PC-3 (cell line): Measurements from ENCODE around the gene SDSL. TPM values are rescaled to one million over a fixed set of nuclear protein-coding genes. Genes with fewer than 3 reads are reported as not detected.

Source experiments
- ATAC-seq: fragments of 200-7000 bp; cut with Tn5 transposase; 2 replicates; pipeline ENCODE4 v1.9.1; 2020; ENCODE audit warnings: mild to moderate bottlenecking, moderate library complexity
- BruUV-seq: library from RNA; stranded (reverse); fragments of 400-500 nt; replicated peaks from 2 replicates; lab custom pipeline; 2021; lab: Mats Ljungman, UMichigan
- CTCF ChIA-PET: fragments of 300-600 bp; sonication (Branson Sonifier 250); formaldehyde crosslinking; loops from one replicate; lab custom pipeline; 2022; ENCODE audit warnings: antibody characterized with exemption; lab: Charles Lee
- POLR2A ChIA-PET: fragments of 300-600 bp; sonication (Branson Sonifier 250); formaldehyde crosslinking; loops from one replicate; lab custom pipeline; 2022; ENCODE audit warnings: antibody characterized with exemption; ENCODE audit not compliant: unreplicated experiment; lab: Charles Lee
- DNase-seq: peaks from one replicate; pipeline ENCODE4 v3.0.0-alpha.2; 2015
- H2AFZ ChIP-seq: fragments of 300-600 bp; sonication (generic); 2 replicates; pipeline ENCODE4 v1.6.0; 2016; ENCODE audit warnings: antibody characterized with exemption, low read length
- H3F3A ChIP-seq: fragments of 300-600 bp; sonication (generic); one replicate; pipeline ENCODE4 v1.6.0; 2017; ENCODE audit warnings: antibody characterized with exemption, low read length, control low read depth, mild to moderate bottlenecking; ENCODE audit not compliant: unreplicated experiment
- H3K27ac ChIP-seq: fragments of 300-600 bp; sonication (generic); 2 replicates; pipeline ENCODE4 v1.5.1; 2016; ENCODE audit warnings: mild to moderate bottlenecking, low read length
- H3K27me3 ChIP-seq: fragments of 300-600 bp; sonication (generic); 2 replicates; pipeline ENCODE4 v1.6.1; 2016; ENCODE audit warnings: low read length, mixed read lengths
- H3K36me3 ChIP-seq: fragments of 300-600 bp; sonication (generic); 2 replicates; pipeline ENCODE4 v1.6.1; 2016; ENCODE audit warnings: low read depth, mixed run types, low read length, mixed read lengths
- H3K4me1 ChIP-seq: fragments of 300-600 bp; sonication (generic); 2 replicates; pipeline ENCODE4 v1.5.1; 2016; ENCODE audit warnings: low read length; ENCODE audit not compliant: insufficient read depth
- H3K4me2 ChIP-seq: fragments of 300-600 bp; sonication (generic); 2 replicates; pipeline ENCODE4 v1.6.0; 2016; ENCODE audit warnings: low read length
- H3K4me3 ChIP-seq: fragments of 300-600 bp; sonication (generic); 2 replicates; pipeline ENCODE4 v1.5.1; 2016; ENCODE audit warnings: mild to moderate bottlenecking, low read length, mixed read lengths
- H3K79me2 ChIP-seq: fragments of 300-600 bp; sonication (generic); 2 replicates; pipeline ENCODE4 v1.6.1; 2017; ENCODE audit warnings: low read length, mixed read lengths
- H3K9ac ChIP-seq: fragments of 300-600 bp; sonication (generic); 2 replicates; pipeline ENCODE4 v1.6.0; 2016; ENCODE audit warnings: mild to moderate bottlenecking, low read length
- H3K9me2 ChIP-seq: fragments of 300-600 bp; sonication (generic); replicated peaks from 2 replicates; pipeline ENCODE4 v1.6.1; 2016; ENCODE audit warnings: mixed run types, low read length, mixed read lengths
- H3K9me3 ChIP-seq: fragments of 300-600 bp; sonication (generic); 2 replicates; pipeline ENCODE4 v1.6.1; 2016; ENCODE audit warnings: low read length, mixed read lengths
- H4K20me1 ChIP-seq: fragments of 300-600 bp; sonication (generic); 2 replicates; pipeline ENCODE4 v1.6.1; 2016; ENCODE audit warnings: low read length, mixed read lengths
- EZH2 ChIP-seq: fragments of 300-600 bp; sonication (generic); IDR thresholded peaks from one replicate; pipeline ENCODE4 v1.6.1; 2017; ENCODE audit warnings: antibody characterized with exemption, mild to moderate bottlenecking, low read length; ENCODE audit not compliant: unreplicated experiment
- EZH2phosphoT487 ChIP-seq: fragments of 300-600 bp; sonication (generic); IDR thresholded peaks from 2 replicates; pipeline ENCODE4 v1.6.1; 2018; ENCODE audit warnings: mild to moderate bottlenecking, antibody characterized with exemption, low read length, borderline replicate concordance
- intact Hi-C: fragments of 100-400 bp; cut with micrococcal nuclease; formaldehyde crosslinking; loops from 2 replicates; pipeline ENCODE4 v1.9.0; 2023
- total RNA-seq: library from RNA; depleted of rRNA; stranded (reverse); fragments of >200 nt; gene quantifications from 2 replicates; pipeline ENCODE4 v1.2.3, GENCODE V29; 2014
- TF ChIP-seq, protein P1 (sequence below): fragments of 300-600 bp; sonication (generic); conservative IDR thresholded peaks from 2 replicates; pipeline ENCODE4 v1.5.1; 2017; ENCODE audit warnings: antibody characterized with exemption, low read depth, mild to moderate bottlenecking, low read length

SDSL gene
- total RNA-seq, 1 experiment from 2014 or later = 14.0 TPM

DNA sequence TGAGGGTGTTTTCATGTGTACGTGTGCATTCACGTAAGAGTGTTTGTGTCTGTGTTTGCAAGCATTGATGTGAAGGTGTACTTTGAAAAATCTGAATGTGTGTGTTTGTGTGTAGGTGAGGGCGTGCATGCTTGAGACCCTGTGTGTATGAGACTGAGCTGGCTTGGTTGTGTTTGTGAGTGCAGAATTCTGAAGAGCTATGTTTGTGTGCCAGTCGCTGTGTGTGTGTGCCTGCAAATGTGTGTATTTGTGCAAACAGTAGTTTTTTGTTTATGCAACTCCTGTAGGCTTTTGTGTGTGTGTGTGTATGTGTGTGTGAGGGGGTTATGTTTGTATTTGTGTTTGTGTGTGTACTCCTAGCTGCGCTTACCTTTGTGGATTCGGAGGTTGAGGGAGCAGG lies 51.2 kb downstream of the SDSL start:
- H3K4me2 ChIP-seq = no peak overlapping the region
- no peaks in the 10 kb centered on the region for H3F3A ChIP-seq
- H3K9me2 ChIP-seq = no peaks in the 10 kb centered on the region
- no peak overlapping the region for H3K9ac ChIP-seq
- no peak for ATAC-seq
- ChIA-PET POLR2A (no interaction called here), CTCF (no interaction called here)
- no peak overlapping the region for H2AFZ ChIP-seq
- intact Hi-C loops = no loop called here
- no peaks in the 10 kb centered on the region for H3K4me1 ChIP-seq
- peaks cover 96% of the 10 kb centered on the region for H3K27me3 ChIP-seq
- no peaks in the 10 kb centered on the region for H3K79me2 ChIP-seq
- no peaks in the 10 kb centered on the region for H3K9me3 ChIP-seq
- H3K4me3 ChIP-seq = no peak overlapping the region
- TF ChIP-seq EZH2phosphoT487 = no peak
- TF ChIP-seq, protein P1, sequence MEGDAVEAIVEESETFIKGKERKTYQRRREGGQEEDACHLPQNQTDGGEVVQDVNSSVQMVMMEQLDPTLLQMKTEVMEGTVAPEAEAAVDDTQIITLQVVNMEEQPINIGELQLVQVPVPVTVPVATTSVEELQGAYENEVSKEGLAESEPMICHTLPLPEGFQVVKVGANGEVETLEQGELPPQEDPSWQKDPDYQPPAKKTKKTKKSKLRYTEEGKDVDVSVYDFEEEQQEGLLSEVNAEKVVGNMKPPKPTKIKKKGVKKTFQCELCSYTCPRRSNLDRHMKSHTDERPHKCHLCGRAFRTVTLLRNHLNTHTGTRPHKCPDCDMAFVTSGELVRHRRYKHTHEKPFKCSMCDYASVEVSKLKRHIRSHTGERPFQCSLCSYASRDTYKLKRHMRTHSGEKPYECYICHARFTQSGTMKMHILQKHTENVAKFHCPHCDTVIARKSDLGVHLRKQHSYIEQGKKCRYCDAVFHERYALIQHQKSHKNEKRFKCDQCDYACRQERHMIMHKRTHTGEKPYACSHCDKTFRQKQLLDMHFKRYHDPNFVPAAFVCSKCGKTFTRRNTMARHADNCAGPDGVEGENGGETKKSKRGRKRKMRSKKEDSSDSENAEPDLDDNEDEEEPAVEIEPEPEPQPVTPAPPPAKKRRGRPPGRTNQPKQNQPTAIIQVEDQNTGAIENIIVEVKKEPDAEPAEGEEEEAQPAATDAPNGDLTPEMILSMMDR = no peak
- TF ChIP-seq EZH2 = no peak
- no peak overlapping the region for H3K27ac ChIP-seq
- DNase-seq = no peak
- no peaks in the 10 kb centered on the region for H4K20me1 ChIP-seq
- no TSS peak for BruUV-seq
- no peaks in the 10 kb centered on the region for H3K36me3 ChIP-seq

GRCh38 chr12:113473942-113474341 lies 51.8 kb downstream of the SDSL start:
- DNase-seq (peak; percentile 67), ATAC-seq (peak; percentile 66)
- Histone ChIP-seq H3K9me2 (no peaks in the 10 kb centered on the region), H3K4me3 (no peak overlapping the region), H3K4me1 (no peaks in the 10 kb centered on the region), H3K27me3 (peaks cover 96% of the 10 kb centered on the region), H4K20me1 (no peaks in the 10 kb centered on the region), H2AFZ (no peak overlapping the region), H3K27ac (no peak overlapping the region), H3K79me2 (no peaks in the 10 kb centered on the region), H3K4me2 (peak overlapping the region; percentile 20; the same call in 1 of the 2 replicates), H3K9me3 (no peaks in the 10 kb centered on the region), H3K9ac (no peak overlapping the region), H3K36me3 (no peaks in the 10 kb centered on the region), H3F3A (no peaks in the 10 kb centered on the region)
- POLR2A ChIA-PET = no interaction called here
- intact Hi-C loops = no loop called here
- no TSS peak for BruUV-seq
- CTCF ChIA-PET = no interaction called here
- TF ChIP-seq, protein P1 = no peak
- TF ChIP-seq EZH2phosphoT487 = no peak
- no peak for TF ChIP-seq EZH2

GRCh38 chr12:113474635-113475436 lies 52.7 kb downstream of the SDSL start:
- Histone ChIP-seq H3K27ac (no peak overlapping the region), H3K9me3 (no peaks in the 10 kb centered on the region), H3K9me2 (no peaks in the 10 kb centered on the region), H3K36me3 (no peaks in the 10 kb centered on the region), H3K4me1 (no peaks in the 10 kb centered on the region), H3K79me2 (no peaks in the 10 kb centered on the region), H3K9ac (no peak overlapping the region), H3K4me2 (no peak overlapping the region), H3K4me3 (no peak overlapping the region), H3K27me3 (peaks cover 96% of the 10 kb centered on the region), H4K20me1 (no peaks in the 10 kb centered on the region), H3F3A (no peaks in the 10 kb centered on the region), H2AFZ (no peak overlapping the region)
- ChIA-PET CTCF (no interaction called here), POLR2A (no interaction called here)
- no TSS peak for BruUV-seq
- DNase-seq (no peak), ATAC-seq (no peak)
- TF ChIP-seq, protein P1 = no peak
- TF ChIP-seq EZH2phosphoT487 = 0 out of 2 replicates have a peak, but pooled peaks have one; percentile 48
- intact Hi-C loops = no loop called here
